Stimulated activated CD4-positive, alpha-beta T cell treated with anti-CD3 and anti-CD28 coated beads, Interleukin-1b, Interleukin-23, amount 100 ng/mL, for 1 hour (primary cell): ENCODE measurements around the gene ST3GAL5.
A peak's percentile ranks its signal among the peaks of the same experiment; 100 is the strongest.
"Not testable (repeated sequence)": the region's sequence is repeated elsewhere in the genome, so short reads cannot be mapped to it uniquely, and the experiment has no call there.

Source experiments
- DNase-seq, 2 donors: peaks; one replicate each; pipeline ENCODE4 v3.0.0-alpha.2; 2020; ENCODE audit warnings: low read depth in 2 of 2

ST3GAL5 gene

DNA sequence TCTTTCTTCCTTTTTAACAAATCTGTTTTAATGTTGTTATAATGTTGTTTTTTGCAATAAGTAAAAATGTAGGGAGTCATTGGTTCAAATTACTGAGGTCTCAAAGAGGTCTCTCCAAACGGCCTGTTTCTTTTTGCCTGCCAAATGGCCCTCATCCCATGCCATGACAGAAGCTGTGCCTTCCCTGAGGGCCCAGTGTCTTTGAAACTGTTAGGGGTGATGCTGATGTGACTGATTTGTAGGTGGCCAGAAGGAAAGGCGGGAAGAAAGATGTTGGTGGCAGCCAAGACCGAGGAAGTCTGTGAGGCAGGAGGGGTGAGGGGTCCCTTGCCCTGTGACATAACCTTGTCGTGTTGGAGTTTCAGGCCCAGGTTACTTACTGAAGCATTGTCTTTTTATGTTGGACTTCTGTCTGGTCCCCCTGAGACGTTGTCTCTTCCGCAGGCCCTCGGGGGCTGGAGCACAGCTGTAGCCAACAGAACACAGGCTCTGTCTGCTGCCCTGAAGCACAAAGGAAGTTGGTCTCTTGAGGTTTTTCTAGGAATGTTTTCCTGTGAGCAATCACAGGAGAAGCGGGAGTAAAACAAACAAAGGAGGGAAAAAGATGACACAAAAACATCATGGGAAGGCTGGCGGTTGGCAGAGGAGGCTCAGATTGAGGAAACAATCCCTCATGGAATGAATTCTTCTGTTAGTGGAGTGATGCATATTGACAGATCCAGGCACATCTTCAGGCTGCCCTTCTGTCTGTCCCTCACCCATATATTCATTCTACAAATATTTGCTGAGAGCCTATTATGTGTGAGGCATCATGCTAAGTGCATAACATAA lies 4.9 kb upstream of the ST3GAL5 start:
- DNase-seq = no peak

DNA sequence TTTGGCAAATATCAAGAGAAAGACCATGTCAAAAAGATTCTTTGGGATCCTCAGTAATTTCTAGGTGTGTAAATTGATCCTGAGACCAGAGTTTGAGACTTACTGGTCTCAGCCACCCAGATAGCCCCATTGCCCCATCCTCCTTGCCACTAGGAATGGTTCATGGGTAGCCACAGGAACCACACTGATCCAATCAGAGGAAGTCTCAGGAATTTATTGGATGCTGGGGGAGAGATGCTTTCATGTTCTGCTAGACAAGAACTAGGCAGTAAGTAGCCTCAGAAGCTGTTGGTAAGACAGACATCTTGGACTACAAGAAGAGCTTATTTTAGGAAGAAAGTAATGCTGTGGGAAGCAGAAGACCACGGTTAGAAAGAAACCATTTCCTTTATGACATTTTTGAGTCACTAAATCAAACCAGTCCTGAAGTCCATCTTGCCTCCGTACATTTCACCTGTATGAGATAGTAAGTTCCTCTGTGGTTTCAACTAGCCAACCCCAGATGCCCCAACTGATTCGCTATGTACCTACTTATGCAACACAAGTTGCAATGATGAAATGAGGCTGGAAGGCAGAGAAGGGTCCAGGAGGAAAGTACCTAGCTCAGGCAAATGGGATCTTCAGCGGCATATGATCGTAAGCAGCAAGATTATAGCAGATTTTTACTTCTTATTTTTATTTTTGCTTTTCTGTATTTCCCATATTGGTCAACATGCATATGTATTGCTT lies 3.6 kb upstream of the ST3GAL5 start:
- no peak for DNase-seq

DNA sequence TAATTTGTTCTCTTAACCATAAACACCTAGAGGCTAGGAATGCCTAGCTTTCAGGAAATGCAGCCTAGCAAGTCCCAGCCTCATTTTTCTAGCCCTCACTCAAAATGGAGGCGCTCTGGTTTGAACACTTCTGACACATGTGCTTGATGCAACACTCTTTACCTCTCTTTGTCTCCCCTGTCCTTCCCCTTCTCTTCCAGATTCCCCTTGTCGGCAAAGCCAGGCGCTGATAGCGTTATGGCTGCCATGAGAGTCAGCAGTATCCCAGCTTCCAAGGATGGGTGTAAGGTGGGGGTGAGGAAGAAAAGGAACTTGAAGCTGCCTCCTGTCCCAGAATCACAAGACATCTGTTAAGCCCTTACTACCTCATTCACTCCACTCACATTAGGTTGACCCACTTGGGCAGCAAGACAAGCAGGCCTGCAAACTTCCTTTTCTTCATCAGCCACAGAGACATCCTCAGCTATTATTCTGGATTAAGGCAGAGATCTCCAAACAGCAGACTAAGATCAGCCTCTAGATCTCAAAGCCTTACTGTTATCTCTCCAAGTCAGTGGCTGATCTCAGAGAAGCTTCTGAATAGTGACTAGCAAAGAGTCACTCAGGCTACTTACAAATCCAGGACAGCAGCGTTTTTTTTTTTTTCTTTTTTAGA lies 1.9 kb upstream of the ST3GAL5 start:
- no peak for DNase-seq

DNA sequence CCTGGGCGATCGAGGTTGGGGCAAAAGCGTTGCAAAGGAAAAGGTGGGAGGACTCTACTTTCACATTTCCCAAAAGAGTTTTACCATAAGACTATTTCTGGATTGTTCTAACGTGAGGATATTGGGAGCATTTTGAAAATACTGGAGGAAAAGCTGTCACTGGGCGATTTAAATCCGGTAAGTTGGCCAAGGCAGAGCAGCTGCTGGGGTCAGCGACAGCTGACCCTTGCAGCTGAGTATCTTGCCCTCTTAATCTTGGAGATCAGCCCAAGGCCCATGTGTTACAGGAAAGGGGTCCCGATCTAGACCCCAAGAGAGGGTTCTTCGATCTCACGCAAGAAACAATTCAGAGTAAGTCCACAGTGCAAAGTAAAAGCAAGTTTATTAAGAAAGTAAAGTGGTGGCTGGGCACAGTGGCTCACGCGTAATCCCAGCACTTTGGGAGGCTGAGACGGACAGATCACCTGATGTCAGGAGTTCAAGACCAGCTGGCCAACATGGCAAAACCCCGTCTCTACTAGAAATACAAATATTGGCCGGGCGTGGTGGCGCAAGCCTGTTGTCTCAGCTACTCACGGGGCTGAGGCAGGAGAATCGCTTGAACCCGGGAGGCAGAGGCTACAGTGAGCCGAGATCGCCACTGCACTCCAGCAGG lies 964 bp upstream of the ST3GAL5 start:
- no peak for DNase-seq

DNA sequence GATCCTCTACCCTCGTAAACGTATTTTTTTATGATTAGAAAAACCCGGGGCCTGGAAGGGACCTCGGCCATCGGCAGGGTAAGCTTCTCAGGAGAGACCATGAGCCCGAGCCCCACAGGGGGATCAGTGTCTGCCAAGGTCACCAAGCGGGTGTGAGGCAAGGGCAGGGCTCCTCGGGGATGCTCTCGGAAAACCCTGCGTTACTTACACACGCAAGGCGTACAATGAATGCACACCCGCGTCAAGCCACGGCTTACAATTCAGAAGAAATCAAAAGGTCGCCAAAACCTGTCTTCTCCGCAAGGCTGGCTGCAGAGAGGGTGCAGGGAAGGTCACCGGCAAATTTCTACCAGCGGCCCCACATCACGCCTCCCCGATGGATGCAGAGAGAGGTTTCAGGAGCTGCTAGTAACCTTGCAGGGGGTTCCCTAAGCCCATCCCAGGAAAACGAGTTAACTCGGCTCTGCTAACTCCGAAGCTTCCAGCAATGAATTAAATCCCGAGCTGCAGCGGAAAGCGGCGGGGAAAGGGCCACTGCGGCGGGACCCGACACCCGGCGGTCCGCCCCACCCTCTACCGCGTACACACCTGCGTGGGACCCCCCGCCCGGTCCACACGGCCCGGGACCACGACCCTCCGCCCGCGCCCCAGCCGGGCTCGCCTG lies 638 bp downstream of the ST3GAL5 start:
- no peak for DNase-seq

DNA sequence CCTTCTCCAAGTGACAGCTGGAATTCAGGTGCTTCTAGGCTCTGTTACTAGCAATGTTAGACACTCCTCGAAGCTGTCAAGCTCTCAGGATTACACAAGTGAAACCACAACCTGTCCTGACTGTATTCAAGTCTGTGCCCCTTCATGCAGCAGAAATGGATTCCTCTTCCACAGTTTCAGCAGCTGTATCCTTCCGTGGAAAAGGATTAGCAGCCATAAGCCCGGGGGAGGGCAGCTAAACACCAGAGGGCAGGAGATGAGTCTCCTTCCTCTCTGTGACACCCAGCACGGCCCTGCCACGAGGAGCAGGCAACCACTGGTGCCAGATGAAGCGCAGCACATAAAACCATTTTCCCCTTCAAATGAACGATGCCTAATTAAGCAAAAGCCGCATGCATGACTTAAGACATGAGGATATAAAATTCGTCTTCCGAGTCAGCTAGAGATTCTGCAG lies 1.2 kb downstream of the ST3GAL5 start:
- DNase-seq = peak in 1 of 2 donors; percentile 9

DNA sequence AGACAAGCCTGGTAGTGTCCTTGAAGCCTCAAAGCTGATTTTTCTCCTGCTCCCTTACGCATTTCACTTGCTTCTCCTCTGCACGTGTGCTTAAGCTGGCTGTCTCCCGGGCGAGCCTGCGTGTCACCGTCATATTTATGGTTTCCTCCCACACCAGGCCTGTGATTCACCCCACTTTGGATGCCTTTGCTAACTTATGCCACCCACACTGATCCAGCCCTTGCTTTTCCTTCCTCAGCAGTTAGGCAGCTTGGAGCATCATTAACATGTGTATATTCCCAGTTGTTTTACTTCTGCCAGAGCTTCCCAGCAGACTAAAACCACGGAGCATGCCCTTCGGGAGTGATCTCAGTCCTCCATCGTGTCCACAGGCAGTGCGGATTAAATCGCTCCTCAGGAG lies 2.2 kb downstream of the ST3GAL5 start:
- peak in 1 of 2 donors; percentile 29 for DNase-seq

DNA sequence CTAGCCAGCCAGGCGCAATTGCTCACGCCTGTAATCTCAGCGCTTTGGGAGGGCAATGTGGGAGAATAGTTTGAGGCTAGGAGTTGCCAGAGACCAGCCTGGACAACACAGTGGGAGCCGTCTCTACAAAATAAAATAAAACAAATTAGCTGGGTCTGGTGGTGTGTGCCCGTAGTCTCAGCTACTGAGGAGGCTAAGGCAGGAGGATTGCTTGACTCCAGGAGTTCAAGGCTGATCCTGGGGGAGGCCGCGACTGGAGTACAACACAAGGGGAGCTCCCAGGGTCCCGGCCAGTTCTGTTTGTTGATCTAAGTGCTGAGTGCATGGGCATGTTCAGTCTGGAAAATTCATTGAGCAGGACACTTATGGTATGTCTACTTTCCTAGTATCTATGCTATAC lies 2.6 kb downstream of the ST3GAL5 start:
- no peak for DNase-seq

DNA sequence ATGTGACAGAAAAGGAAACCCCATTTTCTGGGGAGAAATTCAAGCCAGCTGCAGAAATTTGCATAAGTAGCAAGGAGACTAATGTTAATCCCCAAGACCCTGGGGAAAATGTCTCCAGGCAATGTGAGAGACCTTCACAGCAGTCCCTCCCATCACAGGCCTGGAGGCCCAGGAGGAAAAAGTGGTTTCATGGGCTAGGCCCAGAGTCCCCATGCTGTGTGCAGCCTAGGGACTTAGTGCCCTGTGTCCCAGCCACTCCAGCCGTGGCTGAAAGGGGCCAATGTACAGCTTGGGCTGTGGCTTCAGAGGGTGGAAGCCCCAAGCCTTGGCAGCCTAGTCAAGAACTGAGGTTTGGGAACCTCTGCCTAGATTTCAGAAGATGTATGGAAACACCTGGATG lies 7.0 kb downstream of the ST3GAL5 start:
- DNase-seq = not testable (repeated sequence)

DNA sequence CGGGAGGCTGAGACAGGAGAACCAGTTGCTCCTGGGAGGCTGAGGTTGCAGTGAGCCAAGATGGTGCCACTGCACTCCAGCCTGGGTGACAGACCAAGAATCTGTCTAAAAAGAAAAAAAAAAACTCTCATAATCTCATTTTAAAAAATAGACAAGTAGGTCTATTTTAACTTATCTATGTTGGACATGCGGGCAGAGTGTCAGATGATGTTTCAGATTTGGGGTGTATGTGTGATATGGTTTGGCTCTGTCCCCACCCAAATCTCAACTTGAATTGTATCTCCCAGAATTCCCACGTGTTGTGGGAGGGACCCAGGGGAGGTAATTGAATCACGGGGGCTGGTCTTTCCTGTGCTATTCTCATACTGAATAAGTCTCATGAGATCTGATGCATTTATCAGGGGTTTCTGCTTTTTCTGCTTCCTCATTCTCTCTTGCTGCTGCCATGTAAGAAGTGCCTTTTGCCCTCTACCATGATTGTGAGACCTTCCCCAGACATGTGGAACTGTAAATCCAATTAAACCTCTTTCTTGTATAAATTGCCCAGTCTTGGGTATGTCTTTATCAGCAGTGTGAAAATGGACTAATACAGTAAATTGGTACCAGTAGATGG lies 8.0 kb downstream of the ST3GAL5 start:
- not testable (repeated sequence) for DNase-seq

DNA sequence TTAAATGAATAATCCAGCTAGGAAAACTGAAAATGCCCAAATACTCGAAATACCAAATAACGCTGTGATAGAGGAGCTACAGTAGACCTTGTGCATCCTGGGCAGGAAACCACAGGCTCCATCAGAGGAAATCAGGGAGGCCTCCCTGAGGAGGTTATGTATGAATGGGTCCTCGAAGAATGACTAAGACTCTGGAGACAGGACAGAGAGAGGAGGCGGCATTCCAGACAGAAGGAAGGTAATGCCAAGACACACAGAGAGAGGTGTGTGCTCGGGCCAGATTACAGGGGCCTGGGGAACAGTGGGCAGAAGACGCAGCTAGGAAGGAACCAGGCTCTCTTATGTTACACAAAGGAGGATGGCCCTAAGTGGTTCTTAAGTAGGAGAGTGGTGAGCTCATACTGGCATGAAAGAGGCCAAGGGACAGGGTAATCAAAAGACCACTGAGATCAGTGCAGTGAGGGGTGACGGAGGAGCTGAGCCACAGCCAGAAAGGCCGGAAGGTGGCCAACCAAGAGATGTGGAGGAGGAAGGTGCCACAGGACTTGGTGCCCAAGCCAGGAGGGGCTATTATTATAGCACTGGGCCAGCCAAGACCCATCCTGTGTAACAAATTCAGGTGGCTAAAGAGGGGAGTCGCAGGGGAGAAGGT lies 9.9 kb downstream of the ST3GAL5 start:
- DNase-seq = no peak

DNA sequence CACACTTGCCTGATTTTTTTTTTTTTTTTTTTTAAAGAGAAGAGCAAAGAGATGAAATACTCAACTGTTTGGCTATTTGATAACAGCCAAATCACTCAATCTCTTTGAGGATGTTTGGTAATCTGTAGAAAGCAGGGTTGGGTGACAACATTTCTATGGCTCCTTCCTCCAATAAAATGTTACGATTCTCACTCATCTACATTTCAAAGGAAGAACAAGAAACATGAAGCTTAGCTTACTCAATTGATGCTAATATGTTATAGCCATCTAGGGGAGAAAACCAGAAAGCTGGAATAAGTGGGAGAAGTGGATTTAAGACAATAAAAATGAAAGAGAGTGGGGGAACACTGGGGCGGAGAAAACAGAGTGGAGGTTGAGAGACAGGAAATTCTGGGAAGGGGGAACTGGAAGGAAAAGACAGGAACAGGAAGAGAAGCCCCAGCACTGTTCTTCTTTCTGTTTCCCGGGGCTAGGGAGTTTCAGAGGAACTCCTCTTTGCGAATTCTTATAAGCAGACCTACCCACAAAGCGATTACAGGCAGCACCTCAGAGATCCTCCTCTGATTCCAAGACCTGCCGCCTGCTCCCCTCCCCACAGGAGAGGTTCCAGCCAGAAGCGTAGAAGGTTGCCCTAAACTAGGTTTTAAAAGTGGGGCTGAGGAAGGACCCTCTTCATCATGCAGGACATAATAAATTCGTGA lies 13.3 kb downstream of the ST3GAL5 start:
- DNase-seq = no peak

DNA sequence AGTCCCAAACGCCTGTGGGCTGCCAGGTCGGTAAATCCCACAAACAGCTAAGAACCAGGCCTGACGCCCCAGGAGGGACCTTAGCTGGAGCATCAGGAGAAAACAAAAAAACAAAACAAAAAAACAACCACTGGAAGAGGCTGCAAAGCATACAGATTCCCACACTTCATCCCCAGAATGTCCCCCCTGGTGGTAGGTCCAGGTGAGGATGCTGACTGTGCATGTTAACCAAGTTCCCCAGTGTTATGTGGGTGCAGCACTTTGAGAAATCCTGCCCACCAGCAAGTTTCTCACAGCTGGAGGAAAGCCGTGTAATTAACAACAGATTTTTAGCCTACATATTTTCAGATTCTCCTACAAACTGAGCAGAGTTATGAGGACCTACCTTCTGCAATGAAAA lies 15.1 kb downstream of the ST3GAL5 start:
- DNase-seq = no peak

DNA sequence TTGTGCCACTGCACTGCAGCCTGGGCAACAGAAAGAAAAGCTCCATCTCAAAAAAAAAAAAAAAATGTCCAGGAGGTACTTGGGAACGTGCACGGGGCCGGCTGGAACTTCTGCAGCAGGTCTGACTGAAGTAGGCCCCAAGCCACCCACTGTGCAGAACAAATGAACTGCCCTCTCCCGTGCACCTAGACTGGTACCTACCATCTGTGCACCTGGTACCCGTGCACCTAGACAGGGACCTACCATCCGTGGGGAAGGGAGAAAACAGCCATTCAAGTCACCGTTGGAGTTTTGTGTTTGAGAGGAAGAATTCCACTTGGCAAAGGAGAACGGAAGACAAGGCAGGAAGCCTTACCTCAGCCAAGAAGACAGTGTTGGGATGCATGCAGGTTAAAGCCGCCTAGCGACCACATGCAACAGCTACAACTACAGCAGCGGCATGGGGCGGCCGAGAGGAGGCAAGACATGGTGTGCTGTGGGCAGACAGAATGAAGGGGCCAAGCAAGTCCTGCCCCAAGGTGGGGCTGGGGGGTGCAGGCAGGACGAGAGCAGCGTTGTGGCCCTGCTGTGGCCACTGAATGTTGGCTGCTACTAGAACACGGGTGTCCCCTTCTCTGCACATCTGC lies 16.1 kb downstream of the ST3GAL5 start:
- no peak for DNase-seq

DNA sequence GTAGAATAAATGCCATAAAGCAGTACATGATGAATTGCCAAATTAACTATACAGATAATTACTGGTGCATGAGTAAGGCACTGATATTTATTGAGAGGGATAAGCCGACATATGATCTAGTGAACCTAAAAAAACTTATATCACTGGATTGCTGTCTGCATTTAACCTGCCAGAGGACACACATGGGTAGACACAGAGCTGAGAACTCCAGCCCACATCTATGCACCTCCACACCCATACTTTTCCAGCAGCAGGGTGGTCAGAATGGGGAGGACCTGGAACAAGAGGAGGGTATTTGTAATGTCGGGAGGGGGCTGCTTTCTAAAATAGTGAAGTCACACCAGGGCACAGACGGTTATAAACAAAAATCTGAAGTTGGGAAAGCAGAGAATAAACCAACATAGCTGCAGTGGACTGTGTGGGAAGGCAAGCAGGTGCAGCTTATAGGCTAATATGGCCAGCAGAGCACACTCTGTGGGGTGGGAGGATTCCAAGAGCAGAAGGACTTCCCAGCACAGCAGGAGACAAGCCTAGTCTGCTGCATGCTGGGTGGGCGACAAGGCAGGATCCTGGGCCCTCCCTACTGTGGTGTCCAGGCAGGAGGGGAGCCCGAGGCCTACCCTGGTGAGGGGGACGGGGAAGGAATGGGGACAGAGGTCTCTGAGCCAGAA lies 17.2 kb downstream of the ST3GAL5 start:
- DNase-seq = no peak

DNA sequence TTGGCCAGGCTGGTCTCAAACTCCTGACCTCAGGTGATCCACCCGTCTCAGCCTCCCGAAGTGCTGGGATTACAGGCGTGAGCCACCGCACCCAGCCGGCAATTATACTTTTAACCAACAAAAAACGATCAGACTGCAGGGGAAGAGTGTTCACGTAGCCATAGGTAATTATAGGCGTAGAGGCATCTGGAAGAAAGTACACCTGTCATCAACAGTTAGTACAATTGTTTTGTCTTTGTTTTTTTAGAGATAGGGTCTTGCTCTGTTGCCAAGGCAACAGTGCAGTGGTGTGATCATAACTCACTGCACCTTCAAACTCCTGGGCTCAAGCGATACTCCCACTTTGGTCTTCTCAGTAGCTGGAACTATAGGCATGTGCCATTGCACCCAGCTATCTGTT lies 20.0 kb downstream of the ST3GAL5 start:
- no peak for DNase-seq

DNA sequence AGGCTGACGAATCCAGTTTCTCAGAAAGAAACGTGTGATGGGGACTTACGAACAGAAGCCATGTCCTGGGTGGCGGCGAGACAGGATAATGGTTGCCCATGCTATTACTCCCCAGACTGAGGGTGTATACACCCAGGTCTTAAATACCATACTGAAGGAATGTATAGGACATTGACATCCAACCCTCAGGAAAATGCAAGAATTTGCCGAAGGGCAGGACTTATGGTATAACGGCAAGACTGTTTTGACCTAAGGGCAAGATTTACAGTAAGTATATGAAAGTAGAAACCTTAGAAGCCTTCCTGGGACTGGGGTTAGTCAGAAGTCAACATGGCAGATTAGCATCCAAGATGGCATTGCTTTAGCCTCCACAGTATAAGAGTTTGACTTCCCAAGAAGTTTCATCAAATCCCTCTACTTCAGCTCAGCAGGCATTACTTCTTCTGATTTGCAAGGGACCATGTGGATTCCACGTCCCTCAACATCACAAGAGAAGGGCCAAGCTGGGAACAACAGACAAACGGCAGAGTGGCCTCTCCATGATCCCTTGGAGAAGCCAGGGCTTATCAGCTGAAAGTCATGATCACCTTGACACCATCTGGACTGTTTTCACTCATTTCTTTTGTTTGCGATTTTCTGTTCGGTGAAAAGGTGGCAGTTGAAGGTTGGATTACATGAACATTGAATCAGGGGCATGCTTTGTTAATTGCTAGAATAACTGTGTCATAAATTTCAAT lies 21.1 kb downstream of the ST3GAL5 start:
- no peak for DNase-seq

DNA sequence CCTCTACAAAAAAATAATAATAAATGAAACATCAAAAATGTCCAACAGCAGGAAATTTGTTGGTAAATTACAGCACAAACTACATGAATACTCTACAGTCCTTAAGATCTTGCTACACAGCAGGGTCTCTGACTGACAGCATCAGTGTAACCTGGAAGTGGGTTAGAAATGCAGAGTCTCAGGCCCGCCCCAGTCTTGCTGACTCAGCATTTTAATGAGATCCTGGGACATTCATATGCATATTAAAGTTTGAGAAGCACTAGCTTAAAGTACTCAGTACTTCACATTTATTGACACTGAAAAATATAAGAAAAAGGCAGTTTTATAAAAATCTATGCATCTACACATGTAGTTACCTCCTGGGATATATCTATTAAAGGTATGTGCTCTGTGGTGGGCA lies 21.7 kb downstream of the ST3GAL5 start:
- no peak for DNase-seq
